Islet of Langerhans (tissue), 1 donor: Measurements from ENCODE around the gene POMT1.

Experiments
- FAIRE-seq: peaks from one replicate; lab custom pipeline; 2011; peaks lifted over from hg19 to GRCh38; lab: Jason Lieb, UNC

Gene POMT1

GRCh38 chr9:131476777-131477345 is 25.9 kb upstream of the POMT1 start:
- no peak for FAIRE-seq

DNA sequence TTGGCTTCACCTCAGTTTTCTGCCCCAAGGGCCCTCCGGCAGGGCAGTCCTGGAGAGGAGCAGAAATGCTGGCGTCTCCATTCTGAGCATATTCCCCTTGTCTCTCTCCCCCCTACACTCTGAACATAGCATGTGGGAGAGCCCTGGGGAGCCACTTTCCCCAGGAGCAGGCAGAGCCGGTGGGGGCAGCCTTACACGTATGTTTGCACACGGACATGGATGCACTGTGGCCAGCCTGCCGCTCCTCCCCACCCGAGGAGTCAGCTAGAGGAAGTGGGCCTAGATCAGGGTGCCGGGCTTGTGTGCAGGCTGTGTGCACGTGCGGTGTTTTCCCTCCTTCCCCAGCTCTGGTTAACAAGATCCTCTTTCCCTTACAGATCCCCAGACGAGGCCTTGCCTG is 25.4 kb upstream of the POMT1 start:
- FAIRE-seq: no peak

GRCh38 chr9:131477816-131478419 is 24.8 kb upstream of the POMT1 start:
- no peak for FAIRE-seq

DNA sequence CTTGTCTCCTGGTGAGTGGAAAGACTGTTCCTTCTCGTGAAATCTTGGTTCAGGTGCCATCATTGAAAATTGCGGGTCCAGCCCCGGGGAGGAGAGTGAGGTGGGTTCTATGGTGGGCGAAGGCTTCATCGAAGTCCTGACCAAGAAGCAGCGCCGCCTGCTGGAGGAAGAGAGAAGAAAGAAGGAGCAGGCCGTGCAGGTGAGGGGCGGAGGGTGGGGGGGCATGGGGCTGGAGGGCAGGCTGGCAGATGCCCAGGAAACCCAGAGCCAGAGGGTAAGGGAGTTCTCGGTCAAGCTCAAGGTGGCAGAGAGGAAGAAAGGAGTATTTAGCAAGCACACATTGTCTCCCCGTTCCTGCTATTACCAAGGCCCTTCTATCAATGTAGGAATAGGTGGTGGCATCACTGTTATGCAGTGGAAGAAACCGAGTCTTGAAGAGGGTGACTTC is 24.3 kb upstream of the POMT1 start:
- FAIRE-seq: no peak

- no peak for FAIRE-seq
Observed at GRCh38 chr9:131478911-131479310, 23.8 kb upstream of the POMT1 start.

DNA sequence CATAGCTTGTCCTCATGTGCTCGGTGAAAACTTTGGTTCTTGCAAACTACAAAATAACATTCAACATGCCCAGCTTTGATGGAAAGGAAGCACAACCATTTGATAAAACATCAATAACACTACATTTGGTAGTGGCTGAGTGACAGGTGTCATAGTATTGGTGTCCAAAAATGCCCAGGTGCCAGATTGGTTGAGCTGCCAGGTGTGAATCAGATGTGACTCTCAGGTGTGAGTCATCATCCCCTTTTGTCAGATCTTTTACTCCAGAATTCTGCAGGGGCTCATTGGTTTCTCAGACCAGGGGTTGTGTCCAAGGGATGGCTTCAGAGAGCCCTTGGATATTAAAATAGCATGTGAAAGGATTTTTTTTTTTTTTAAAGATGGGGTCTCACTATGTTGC is 22.5 kb upstream of the POMT1 start:
- FAIRE-seq: no peak

- no peak for FAIRE-seq
Observed at GRCh38 chr9:131481441-131482342, 21.0 kb upstream of the POMT1 start.

DNA sequence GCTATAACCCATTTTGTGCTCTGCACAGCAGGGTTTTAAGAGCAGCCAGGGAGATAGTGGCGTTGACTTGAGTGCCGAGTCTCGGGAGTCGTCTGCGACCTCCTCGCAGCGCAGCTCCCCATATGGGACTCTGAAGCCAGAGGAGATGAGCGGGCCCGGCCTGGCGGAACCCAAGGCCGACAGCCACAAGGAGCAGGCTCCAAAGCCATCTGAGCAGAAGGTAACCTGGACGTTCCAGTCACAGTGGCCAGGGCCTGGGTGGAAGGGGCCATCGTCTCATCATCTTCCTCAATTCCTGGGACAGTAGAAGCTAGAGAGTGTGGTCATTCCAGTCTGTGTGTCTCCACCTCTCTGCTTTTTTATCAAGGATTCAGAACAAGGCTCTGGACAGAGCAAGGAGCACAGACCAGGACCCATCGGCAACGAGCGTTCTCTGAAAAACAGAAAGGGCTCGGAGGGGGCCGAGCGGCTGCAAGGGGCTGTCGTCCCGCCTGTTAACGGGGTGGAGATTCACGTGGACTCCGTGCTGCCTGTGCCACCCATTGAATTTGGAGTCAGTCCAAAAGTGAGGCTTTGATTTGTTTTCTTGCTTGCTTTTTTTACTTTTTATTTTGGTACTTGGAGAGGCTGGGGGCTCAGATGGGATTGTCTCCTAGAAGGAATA is 20.2 kb upstream of the POMT1 start:
- no peak for FAIRE-seq

- no peak for FAIRE-seq
Observed at GRCh38 chr9:131483319-131484050, 19.2 kb upstream of the POMT1 start.

GRCh38 chr9:131484051-131484445 is 18.7 kb upstream of the POMT1 start:
- FAIRE-seq: no peak

DNA sequence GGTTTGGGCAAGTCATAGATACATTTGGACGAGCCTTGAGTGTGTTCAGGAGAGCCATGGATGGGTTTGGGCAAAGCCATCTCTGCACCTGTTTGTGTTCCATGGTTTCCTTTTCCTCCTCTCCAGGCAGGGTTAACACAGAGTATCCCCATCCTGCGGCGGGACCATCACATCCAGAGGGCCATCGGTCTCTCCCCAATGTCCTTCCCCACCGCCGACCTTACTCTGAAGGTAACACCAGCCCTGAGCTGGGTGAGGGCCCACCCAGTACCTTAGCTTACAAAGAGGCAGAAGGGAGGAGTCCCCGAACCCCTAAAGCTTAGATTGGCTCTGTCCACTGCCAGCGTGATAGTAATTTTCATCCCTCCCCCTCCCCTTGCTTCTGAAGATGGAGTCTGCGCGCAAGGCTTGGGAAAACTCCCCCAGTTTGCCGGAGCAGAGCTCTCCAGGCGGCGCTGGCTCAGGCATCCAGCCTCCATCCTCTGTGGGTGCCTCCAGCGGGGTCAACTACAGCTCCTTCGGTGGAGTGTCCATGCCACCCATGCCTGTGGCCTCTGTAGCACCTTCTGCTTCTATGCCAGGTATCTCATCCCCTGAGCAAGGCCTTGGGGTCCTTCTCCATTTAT is 18.0 kb upstream of the POMT1 start:
- FAIRE-seq: no peak

DNA sequence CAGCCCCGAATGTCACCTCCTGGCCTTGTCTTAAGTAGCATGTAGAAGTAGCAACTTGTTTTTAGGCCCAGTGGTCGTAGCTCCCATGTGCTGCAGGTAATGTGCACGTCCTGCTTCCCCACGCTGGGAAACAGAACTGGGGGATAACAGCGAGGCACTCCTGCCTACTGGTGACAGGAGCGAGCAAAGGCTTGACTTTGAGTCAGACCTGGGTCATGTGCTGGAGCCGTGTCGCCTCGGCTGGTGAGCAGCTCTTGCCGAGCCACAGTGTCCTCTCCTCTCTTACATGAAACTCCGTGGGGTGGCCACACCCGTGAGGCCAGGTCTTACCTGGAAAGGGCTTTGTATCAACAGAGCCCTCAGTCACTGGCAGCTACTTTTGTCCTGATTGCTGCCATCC is 17.5 kb upstream of the POMT1 start:
- FAIRE-seq: no peak

DNA sequence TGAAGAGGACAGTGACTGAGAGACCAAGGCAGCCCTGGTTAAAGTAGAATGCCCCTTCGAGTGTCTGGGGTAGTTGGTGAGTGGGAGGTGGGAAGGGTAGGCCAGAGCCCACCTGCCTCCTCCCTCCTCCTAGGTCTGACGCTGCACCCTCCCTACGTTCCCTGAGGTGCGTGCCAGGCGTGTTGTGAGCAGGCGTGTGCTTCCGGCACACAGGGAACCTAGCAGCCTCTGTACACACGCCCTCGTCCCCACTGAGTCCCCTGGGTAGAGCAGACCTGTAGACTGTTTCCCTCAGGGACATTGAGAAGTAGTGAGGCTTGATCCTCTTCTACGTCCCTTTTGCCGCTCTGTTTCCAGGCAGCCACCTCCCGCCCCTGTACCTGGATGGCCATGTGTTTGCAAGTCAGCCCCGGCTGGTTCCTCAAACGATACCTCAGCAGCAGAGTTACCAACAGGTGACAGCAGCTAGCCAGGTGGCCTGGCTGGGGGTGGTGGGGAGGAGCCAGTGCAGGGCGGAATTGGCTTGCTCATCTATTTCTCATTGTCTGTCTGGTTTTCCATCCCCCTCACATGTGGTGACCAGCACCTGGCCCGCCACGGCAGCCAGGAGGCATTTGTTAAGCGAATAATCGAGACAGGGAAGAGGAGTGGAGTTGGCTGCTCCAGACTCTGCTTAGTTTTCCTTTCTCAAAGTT is 16.8 kb upstream of the POMT1 start:
- no peak for FAIRE-seq

GRCh38 chr9:131487001-131487400 is 15.7 kb upstream of the POMT1 start:
- no peak for FAIRE-seq

- FAIRE-seq: no peak
Observed at GRCh38 chr9:131487621-131488031, 15.1 kb upstream of the POMT1 start.

- no peak for FAIRE-seq
Observed at GRCh38 chr9:131490514-131490913, 12.2 kb upstream of the POMT1 start.

- no peak for FAIRE-seq
Observed at GRCh38 chr9:131491001-131491710, 11.6 kb upstream of the POMT1 start.

DNA sequence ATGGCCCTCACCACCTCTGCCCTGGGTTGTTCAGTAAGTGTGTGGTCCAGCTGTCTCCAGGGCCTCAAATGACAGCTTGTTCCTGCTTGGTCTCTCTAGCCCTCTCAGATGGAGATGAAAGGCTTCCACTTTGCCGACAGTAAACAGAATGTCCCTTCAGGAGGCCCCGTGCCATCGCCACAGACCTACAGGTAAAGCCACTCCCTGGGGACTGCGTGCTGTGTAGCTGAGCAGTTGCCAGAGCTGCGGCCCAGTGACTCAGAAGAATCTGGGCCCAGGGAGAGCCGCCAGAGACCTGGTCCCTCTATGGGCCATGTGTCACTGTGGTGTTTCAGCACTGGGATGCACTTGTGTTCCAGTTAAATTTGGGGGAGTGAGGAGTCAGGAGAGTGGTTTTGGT is 10.6 kb upstream of the POMT1 start:
- FAIRE-seq: no peak

- no peak for FAIRE-seq
Observed at GRCh38 chr9:131494296-131494870, 8.3 kb upstream of the POMT1 start.

DNA sequence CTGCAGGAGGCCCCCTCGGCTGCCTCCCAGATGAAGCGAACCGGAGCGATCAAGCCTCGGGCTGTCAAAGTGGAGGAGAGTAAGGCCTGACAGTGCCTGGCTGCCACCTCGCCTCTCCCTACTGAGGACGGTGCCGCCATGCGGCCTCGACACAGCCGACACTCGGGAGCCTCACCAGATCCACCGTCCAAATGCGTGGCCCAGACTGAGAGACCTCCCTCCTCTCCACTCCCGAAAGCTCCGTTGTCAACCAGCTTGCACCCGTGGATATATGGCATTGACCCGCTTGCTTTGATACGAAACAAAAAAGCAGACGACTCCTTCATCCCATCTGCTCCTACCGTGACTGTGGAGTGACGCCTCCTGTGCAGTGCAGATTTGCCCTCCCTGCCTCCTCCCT is 6.9 kb upstream of the POMT1 start:
- no peak for FAIRE-seq
